Measurements from ENCODE around the gene RAB4A.
A peak's percentile ranks its signal among the peaks of the same experiment; 100 is the strongest.

RAB4A gene

DNA sequence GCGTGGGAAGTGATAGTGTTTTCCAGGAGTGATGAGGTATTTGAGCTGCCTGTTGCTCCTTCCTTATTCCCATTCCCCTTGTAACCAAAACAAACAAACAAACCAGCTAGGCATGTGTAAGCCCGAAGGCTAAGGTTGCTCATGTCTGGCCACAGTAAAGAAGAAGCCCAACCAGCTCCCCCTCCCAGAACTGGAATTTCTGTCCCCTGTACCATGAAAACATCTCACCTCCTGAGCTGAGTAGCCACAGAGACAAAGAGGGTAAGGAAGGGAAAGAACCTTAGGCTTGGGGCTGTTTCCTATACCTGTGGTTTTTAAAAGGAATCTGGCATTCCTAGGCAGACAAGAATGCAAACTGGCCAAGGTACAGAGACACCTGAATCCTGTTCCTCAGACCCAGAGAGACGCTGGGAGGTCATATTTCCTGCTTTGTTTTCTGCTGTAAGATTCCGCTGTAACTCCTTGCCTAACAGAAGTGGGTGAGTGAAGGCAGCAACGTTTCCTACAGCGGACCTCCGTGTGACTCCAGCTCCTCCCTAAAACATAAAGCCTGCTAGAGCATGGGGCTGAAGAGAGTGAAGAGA lies 41.7 kb upstream of the RAB4A start:
- Histone ChIP-seq H3K27ac (ENCODE audit: low read length) (no peak overlapping the region), H3K79me2 (ENCODE audit: low read length) (no peaks in the 10 kb centered on the region), H3K9ac (ENCODE audit: low read length) (peak overlapping the region; percentile 20; the same call in 1 of the 2 replicates), H3K4me1 (ENCODE audit: low read length) (peaks cover 42% of the 10 kb centered on the region), H3K9me3 (ENCODE audit: insufficient read depth, low read length) (no peaks in the 10 kb centered on the region), H3K4me3 (ENCODE audit: low read length) (peak overlapping the region; percentile 72), H2AFZ (ENCODE audit: low read depth, low read length) (peak overlapping the region; percentile 39; the same call in 1 of the 2 replicates), H3K27me3 (ENCODE audit: low read depth, low read length) (peaks cover 55% of the 10 kb centered on the region), H4K20me1 (ENCODE audit: insufficient read depth, low read length) (no peaks in the 10 kb centered on the region), H3K36me3 (replicated peaks; ENCODE audit: low read depth, low read length) (no peaks in the 10 kb centered on the region), H3K4me2 (ENCODE audit: low read length) (peak overlapping the region; percentile 87)
- TF ChIP-seq EZH2phosphoT487 (IDR thresholded peaks at IDR 0.05; ENCODE audit: low read depth): no peak
- TF ChIP-seq, protein P1, sequence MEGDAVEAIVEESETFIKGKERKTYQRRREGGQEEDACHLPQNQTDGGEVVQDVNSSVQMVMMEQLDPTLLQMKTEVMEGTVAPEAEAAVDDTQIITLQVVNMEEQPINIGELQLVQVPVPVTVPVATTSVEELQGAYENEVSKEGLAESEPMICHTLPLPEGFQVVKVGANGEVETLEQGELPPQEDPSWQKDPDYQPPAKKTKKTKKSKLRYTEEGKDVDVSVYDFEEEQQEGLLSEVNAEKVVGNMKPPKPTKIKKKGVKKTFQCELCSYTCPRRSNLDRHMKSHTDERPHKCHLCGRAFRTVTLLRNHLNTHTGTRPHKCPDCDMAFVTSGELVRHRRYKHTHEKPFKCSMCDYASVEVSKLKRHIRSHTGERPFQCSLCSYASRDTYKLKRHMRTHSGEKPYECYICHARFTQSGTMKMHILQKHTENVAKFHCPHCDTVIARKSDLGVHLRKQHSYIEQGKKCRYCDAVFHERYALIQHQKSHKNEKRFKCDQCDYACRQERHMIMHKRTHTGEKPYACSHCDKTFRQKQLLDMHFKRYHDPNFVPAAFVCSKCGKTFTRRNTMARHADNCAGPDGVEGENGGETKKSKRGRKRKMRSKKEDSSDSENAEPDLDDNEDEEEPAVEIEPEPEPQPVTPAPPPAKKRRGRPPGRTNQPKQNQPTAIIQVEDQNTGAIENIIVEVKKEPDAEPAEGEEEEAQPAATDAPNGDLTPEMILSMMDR (IDR thresholded peaks at IDR 0.05; ENCODE audit: low read depth, low read length): no peak

DNA sequence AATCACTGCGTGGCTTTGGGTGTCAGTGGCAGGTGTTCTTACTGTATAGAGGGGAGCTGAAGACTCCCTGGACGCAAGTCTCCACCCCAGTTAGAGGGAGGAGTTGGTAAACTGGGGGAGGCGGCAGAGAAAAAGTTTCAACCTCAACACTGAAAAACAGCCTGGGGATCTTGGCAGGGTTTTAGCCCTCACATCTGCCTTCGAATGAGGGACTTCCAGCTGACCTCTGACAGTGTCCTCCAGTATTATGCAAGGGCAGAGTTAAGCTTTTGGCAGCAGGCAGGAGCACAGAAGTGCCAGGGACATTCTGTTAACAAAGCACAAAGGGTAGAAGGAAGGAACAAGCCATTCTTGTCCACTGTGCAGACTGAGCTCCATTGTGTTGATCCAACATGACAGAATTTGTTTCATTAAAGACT lies 41.2 kb upstream of the RAB4A start:
- TF ChIP-seq, protein P1 (IDR thresholded peaks at IDR 0.05; ENCODE audit: low read depth, low read length): no peak
- no peak for TF ChIP-seq EZH2phosphoT487 (IDR thresholded peaks at IDR 0.05; ENCODE audit: low read depth)
- no peak overlapping the region for H3K27ac ChIP-seq (ENCODE audit: low read length)
- peak overlapping the region; percentile 87 for H3K4me2 ChIP-seq (ENCODE audit: low read length)
- H3K4me1 ChIP-seq (ENCODE audit: low read length): peaks cover 42% of the 10 kb centered on the region
- H3K79me2 ChIP-seq (ENCODE audit: low read length): no peaks in the 10 kb centered on the region
- peak overlapping the region; percentile 20 for H3K9ac ChIP-seq (ENCODE audit: low read length)
- H3K27me3 ChIP-seq (ENCODE audit: low read depth, low read length): peaks cover 57% of the 10 kb centered on the region
- no peaks in the 10 kb centered on the region for H3K36me3 ChIP-seq (replicated peaks; ENCODE audit: low read depth, low read length)
- H3K4me3 ChIP-seq (ENCODE audit: low read length): peak overlapping the region; percentile 72
- H4K20me1 ChIP-seq (ENCODE audit: insufficient read depth, low read length): no peaks in the 10 kb centered on the region
- H2AFZ ChIP-seq (ENCODE audit: low read depth, low read length): peak overlapping the region; percentile 39; the same call in 1 of the 2 replicates
- H3K9me3 ChIP-seq (ENCODE audit: insufficient read depth, low read length): no peaks in the 10 kb centered on the region

DNA sequence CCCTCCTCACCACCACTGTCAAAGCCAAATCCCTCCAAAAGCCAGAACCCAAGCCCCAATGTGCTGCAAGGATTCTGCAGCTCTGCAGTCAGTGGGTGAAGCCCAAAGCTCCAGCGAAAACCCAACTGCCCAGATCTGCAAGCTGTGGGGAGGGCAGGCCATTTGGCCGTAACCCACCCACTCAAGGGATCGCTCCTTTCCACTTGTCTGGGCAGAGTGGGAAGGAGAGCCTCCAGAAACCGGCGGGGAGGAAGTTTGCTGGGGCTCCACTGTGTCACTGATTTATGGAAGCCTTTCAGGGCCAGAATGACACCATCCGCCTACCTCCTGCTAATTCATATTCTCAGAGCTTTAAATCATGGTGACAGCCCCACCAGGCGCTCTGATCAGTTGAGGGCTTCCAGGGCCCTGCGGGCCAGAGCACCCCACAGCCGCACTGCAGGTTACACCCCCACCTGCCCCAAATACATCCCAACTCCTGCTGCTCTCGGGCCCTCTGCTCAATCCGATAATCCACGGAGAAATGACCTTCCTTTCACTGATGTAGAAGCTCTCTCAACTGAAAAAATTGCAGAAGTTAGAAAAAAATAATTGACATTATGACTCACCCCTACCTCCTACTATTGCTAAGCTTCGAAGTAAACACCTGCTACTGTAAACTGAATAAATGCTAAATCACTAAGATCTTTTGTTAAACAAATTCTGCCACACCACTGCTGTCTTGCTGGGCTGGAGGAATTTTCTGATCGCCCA lies 40.6 kb upstream of the RAB4A start:
- H2AFZ ChIP-seq (ENCODE audit: low read depth, low read length): no peak overlapping the region
- TF ChIP-seq, protein P1 (IDR thresholded peaks at IDR 0.05; ENCODE audit: low read depth, low read length): no peak
- TF ChIP-seq EZH2phosphoT487 (IDR thresholded peaks at IDR 0.05; ENCODE audit: low read depth): no peak
- H3K4me2 ChIP-seq (ENCODE audit: low read length): peak overlapping the region; percentile 87
- H3K27ac ChIP-seq (ENCODE audit: low read length): peak overlapping the region; percentile 34; the same call in 1 of the 2 replicates
- H4K20me1 ChIP-seq (ENCODE audit: insufficient read depth, low read length): no peaks in the 10 kb centered on the region
- H3K4me1 ChIP-seq (ENCODE audit: low read length): peaks cover 42% of the 10 kb centered on the region
- H3K79me2 ChIP-seq (ENCODE audit: low read length): no peaks in the 10 kb centered on the region
- peak overlapping the region; percentile 72 for H3K4me3 ChIP-seq (ENCODE audit: low read length)
- peaks cover 63% of the 10 kb centered on the region for H3K27me3 ChIP-seq (ENCODE audit: low read depth, low read length)
- no peaks in the 10 kb centered on the region for H3K9me3 ChIP-seq (ENCODE audit: insufficient read depth, low read length)
- peak overlapping the region; percentile 20 for H3K9ac ChIP-seq (ENCODE audit: low read length)
- no peaks in the 10 kb centered on the region for H3K36me3 ChIP-seq (replicated peaks; ENCODE audit: low read depth, low read length)
